GM19467 (cell line): ENCODE data around the gene SLC6A13.

Source experiments
- ATAC-seq: cut with Tn5 transposase; IDR thresholded peaks from one replicate; pipeline ENCODE4 v1.9.1; 2021; ENCODE audit warnings: mild to moderate bottlenecking, moderate library complexity; ENCODE audit not compliant: unreplicated experiment

SLC6A13 gene

GRCh38 chr12:180445-180844 is 82.2 kb downstream of the SLC6A13 start:
- ATAC-seq = no peak

- no peak for ATAC-seq
Measured at GRCh38 chr12:179885-180284, 82.8 kb downstream of the SLC6A13 start.

GRCh38 chr12:179131-179884 is 83.3 kb downstream of the SLC6A13 start:
- no peak for ATAC-seq

- no peak for ATAC-seq
Measured at GRCh38 chr12:178829-179109, 83.9 kb downstream of the SLC6A13 start.

GRCh38 chr12:177980-178828 is 84.4 kb downstream of the SLC6A13 start:
- ATAC-seq = no peak

- no peak for ATAC-seq
Measured at GRCh38 chr12:177336-177979, 85.2 kb downstream of the SLC6A13 start.

- no peak for ATAC-seq
Measured at GRCh38 chr12:176321-177181, 86.1 kb downstream of the SLC6A13 start.

GRCh38 chr12:175759-176158 is 86.9 kb downstream of the SLC6A13 start:
- no peak for ATAC-seq

GRCh38 chr12:175250-175649 is 87.4 kb downstream of the SLC6A13 start:
- ATAC-seq = no peak

GRCh38 chr12:174596-174995 is 88.0 kb downstream of the SLC6A13 start:
- no peak for ATAC-seq

- no peak for ATAC-seq
Measured at GRCh38 chr12:174124-174523, 88.5 kb downstream of the SLC6A13 start.

GRCh38 chr12:172732-173161 is 89.9 kb downstream of the SLC6A13 start:
- ATAC-seq = no peak

- ATAC-seq = no peak
Measured at GRCh38 chr12:171743-172676, 90.6 kb downstream of the SLC6A13 start.

- ATAC-seq = no peak
Measured at GRCh38 chr12:171276-171675, 91.4 kb downstream of the SLC6A13 start.
